ENCODE results near the gene FNDC3B. TPM values are rescaled to one million over a fixed set of nuclear protein-coding genes. Genes with fewer than 3 reads are reported as not detected.
A peak's percentile ranks its signal among the peaks of the same experiment; 100 is the strongest.

Gene FNDC3B
- total and polyA plus RNA-seq, 2 donors from 2014 or later, result 11.8 to 185 TPM

DNA sequence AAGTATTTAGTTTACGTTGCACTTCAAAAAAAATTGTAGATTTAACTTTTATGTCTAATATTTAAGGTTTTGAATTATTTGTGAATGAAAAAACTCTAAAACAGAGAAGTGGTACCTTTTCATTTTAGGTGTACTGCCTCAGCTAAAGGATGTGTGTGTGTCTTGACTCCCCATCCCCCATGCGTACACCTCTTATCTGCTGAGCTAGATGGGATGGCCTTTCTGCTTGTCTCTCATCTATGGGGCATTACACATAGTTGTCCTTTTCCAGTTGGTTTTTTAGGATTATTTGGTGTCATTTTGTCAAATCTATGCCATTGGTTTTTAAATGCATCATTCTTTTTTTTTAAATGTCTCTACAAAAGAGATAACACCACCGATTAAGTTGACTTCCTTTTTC, 110.9 kb downstream of the FNDC3B start:
- no peak overlapping the region for H3K9ac ChIP-seq (ENCODE audit: low read length in 3 of 3)
- H3K9me3 ChIP-seq (ENCODE audit: control insufficient read depth in 2 of 3, insufficient read depth in 1 of 3, low read length in 3 of 3), result no peaks in the 10 kb centered on the region
- H3K36me3 ChIP-seq (ENCODE audit: control insufficient read depth in 2 of 3, insufficient read depth in 3 of 3, low read length in 3 of 3), result no peaks in the 10 kb centered on the region
- H3K27ac ChIP-seq (ENCODE audit: low read depth in 2 of 2, low read length in 2 of 2), result no peak overlapping the region
- H3K4me1 ChIP-seq (ENCODE audit: control insufficient read depth in 2 of 3, insufficient read depth in 2 of 3, low read depth in 1 of 3, low read length in 3 of 3), result peaks cover 3 to 18% (median 17%) of the 10 kb centered on the region in 3 donors
- intact Hi-C loops (cut with DNase I), result no loop called here
- no peaks in the 10 kb centered on the region for H3K27me3 ChIP-seq (ENCODE audit: control insufficient read depth, insufficient read depth, low read length)
- TF ChIP-seq, protein P1, sequence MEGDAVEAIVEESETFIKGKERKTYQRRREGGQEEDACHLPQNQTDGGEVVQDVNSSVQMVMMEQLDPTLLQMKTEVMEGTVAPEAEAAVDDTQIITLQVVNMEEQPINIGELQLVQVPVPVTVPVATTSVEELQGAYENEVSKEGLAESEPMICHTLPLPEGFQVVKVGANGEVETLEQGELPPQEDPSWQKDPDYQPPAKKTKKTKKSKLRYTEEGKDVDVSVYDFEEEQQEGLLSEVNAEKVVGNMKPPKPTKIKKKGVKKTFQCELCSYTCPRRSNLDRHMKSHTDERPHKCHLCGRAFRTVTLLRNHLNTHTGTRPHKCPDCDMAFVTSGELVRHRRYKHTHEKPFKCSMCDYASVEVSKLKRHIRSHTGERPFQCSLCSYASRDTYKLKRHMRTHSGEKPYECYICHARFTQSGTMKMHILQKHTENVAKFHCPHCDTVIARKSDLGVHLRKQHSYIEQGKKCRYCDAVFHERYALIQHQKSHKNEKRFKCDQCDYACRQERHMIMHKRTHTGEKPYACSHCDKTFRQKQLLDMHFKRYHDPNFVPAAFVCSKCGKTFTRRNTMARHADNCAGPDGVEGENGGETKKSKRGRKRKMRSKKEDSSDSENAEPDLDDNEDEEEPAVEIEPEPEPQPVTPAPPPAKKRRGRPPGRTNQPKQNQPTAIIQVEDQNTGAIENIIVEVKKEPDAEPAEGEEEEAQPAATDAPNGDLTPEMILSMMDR (IDR thresholded peaks at IDR 0.05; ENCODE audit: borderline replicate concordance, extremely low read depth, insufficient read depth), result no peak
- H3K4me3 ChIP-seq (ENCODE audit: low read length in 3 of 3), result no peak overlapping the region
- no peak for FAIRE-seq
- DNase-seq, result no peak

DNA sequence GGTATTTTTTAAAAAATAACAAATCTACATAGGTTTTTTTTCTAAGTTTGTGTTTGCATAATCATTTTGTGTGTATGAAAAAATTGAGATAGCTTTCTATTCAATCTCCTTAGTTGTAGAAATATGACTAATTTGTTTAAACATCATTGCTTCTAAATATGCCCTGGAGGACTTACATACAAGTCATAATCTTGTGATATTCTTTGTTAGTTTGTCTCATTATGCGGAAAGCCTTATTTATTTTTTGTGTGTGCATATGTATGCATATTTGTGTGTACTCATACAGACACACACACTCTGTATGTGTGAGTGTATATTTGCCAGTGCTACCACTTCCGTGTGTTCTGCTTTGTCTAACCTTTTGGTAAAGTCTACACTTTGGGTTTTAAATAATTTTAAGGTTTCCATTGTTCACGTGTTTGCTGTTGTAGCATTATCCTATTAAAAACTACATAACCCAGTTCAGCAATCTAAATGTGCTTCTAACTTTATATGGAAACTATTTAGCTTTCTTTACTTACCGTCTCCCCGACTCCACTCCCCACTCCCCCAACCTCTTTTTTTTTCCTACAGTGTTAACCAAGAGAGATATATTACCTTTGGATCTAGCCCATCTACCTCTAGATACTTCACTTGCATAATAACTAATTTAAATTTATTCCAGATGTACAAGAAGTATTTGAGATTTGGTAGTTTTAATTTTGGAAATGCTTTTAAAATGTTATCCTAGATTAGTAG, 111.7 kb downstream of the FNDC3B start:
- TF ChIP-seq, protein P1 (IDR thresholded peaks at IDR 0.05; ENCODE audit: borderline replicate concordance, extremely low read depth, insufficient read depth), result no peak
- no peak overlapping the region for H3K4me3 ChIP-seq (ENCODE audit: low read length in 3 of 3)
- intact Hi-C loops (cut with DNase I), result no loop called here
- H3K4me1 ChIP-seq (ENCODE audit: control insufficient read depth in 2 of 3, insufficient read depth in 2 of 3, low read depth in 1 of 3, low read length in 3 of 3), result peaks cover 3 to 22% (median 20%) of the 10 kb centered on the region in 3 donors
- no peaks in the 10 kb centered on the region for H3K9me3 ChIP-seq (ENCODE audit: control insufficient read depth in 2 of 3, insufficient read depth in 1 of 3, low read length in 3 of 3)
- no peak overlapping the region for H3K9ac ChIP-seq (ENCODE audit: low read length in 3 of 3)
- DNase-seq (no peak), FAIRE-seq (no peak)
- no peaks in the 10 kb centered on the region for H3K36me3 ChIP-seq (ENCODE audit: control insufficient read depth in 2 of 3, insufficient read depth in 3 of 3, low read length in 3 of 3)
- H3K27me3 ChIP-seq (ENCODE audit: control insufficient read depth, insufficient read depth, low read length), result no peaks in the 10 kb centered on the region
- H3K27ac ChIP-seq (ENCODE audit: low read depth in 2 of 2, low read length in 2 of 2), result no peak overlapping the region

DNA sequence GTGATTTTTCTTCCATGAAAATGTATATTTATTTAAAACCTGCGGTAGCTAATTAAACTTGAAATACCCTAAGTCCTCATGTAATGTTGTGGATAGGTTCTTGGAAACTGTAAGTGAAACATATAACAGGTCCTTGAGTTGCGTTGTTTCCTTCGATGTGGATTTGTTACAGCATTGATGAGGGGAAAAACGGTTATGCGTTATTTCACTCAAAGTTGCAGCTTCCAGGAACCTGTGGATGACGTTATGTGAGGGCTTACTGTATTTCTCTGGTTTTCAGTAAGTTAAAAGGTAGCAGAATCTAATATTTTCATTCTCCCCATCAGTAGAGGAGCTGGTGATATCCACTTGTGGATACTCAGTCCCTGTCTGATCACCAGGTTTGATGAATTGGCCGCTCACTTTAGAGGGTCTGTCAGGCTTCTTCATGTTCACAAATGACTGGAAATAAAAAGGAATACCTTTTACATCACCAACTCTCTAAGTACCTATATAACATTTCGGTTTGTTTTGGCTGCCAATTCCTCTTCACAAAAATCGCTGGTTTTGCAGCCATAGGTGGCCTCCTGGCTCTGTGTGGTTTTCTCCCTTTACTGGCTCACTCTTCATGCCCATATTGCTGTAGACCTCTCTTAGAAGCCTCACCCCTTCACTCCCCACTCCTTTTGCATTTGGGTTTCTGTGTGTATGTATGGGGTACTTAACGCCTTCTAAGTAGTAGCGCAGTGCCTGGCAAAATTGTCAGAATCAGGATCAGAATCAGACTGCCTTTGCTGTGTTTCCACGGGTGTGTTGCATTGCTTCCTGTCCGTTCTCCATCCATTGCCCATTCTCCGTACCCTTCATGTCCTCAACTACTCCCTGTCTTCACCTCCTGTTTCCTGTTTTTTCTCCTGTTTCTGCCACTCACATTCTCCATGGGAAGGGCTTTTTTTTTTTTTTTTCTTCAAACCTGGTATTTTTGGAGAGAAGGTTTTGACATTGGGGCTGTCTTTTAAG, 112.6 kb downstream of the FNDC3B start:
- Histone ChIP-seq H3K9me3 (ENCODE audit: control insufficient read depth in 2 of 3, insufficient read depth in 1 of 3, low read length in 3 of 3) (no peaks in the 10 kb centered on the region), H3K9ac (ENCODE audit: low read length in 3 of 3) (peak overlapping the region in 1 of 3 donors; percentile 70), H3K4me1 (ENCODE audit: control insufficient read depth in 2 of 3, insufficient read depth in 2 of 3, low read depth in 1 of 3, low read length in 3 of 3) (peaks cover 3 to 25% (median 22%) of the 10 kb centered on the region in 3 donors), H3K36me3 (ENCODE audit: control insufficient read depth in 2 of 3, insufficient read depth in 3 of 3, low read length in 3 of 3) (no peaks in the 10 kb centered on the region), H3K4me3 (ENCODE audit: low read length in 3 of 3) (no peak overlapping the region), H3K27me3 (ENCODE audit: control insufficient read depth, insufficient read depth, low read length) (no peaks in the 10 kb centered on the region), H3K27ac (ENCODE audit: low read depth in 2 of 2, low read length in 2 of 2) (peak overlapping the region; percentile 81 to 91)
- no peak for DNase-seq
- TF ChIP-seq, protein P1 (IDR thresholded peaks at IDR 0.05; ENCODE audit: borderline replicate concordance, extremely low read depth, insufficient read depth), result no peak
- intact Hi-C loops (cut with DNase I), result no loop called here
- FAIRE-seq, result no peak
